H1 (cell line): Measurements from ENCODE around the gene LY9.

Experiments
- BRCA1 ChIP-seq: IDR thresholded peaks from 2 replicates; pipeline ENCODE4 v1.6.1; 2012; ENCODE audit warnings: low read depth, low read length, improper control_type of control experiment
- CTCF ChIP-seq, 3 experiments: IDR thresholded peaks; 1 replicate in 2 of 3; 2 replicates in 1 of 3; pipeline versions ENCODE4 v1.5.1 to v1.6.1; 2011; ENCODE audit warnings: low read length in 3 of 3, mild to moderate bottlenecking in 3 of 3, inconsistent platforms in 2 of 3, low read depth in 1 of 3, moderate library complexity in 1 of 3; ENCODE audit not compliant: insufficient read depth in 1 of 3; ENCODE audit errors: control extremely low read depth in 1 of 3
- EZH2 ChIP-seq: fragments of 200-600 bp; sonication (generic); IDR thresholded peaks from 2 replicates; pipeline ENCODE4 v1.7.1; 2012; ENCODE audit warnings: low read depth, mild to moderate bottlenecking, moderate library complexity, low read length, inconsistent platforms; ENCODE audit not compliant: severe bottlenecking
- JUN ChIP-seq: IDR thresholded peaks from 2 replicates; pipeline ENCODE4 v1.6.1; 2011; ENCODE audit warnings: low read depth, mild to moderate bottlenecking, improper control_type of control experiment, low read length
- MAFK ChIP-seq: IDR thresholded peaks from 2 replicates; pipeline ENCODE4 v1.6.1; 2012; ENCODE audit warnings: low read depth, mild to moderate bottlenecking, improper control_type of control experiment, low read length
- PHF8 ChIP-seq: fragments of 200-600 bp; sonication (generic); conservative IDR thresholded peaks from 2 replicates; pipeline ENCODE4 v1.7.1; 2012; ENCODE audit warnings: low read depth, mild to moderate bottlenecking, inconsistent platforms, low read length, moderate library complexity
- POLR2A ChIP-seq, 2 experiments: IDR thresholded peaks; 1 replicate in 1 of 2; 2 replicates in 1 of 2; pipeline ENCODE4 v1.6.1; 2011; ENCODE audit warnings: low read depth in 2 of 2, low read length in 2 of 2, mild to moderate bottlenecking in 2 of 2; ENCODE audit errors: control extremely low read depth in 1 of 2
- POLR2AphosphoS5 ChIP-seq: IDR thresholded peaks from 2 replicates; pipeline ENCODE4 v1.6.1; 2011; ENCODE audit warnings: low read depth, low read length
- RFX5 ChIP-seq: IDR thresholded peaks from 2 replicates; pipeline ENCODE4 v1.6.1; 2011; ENCODE audit warnings: low read depth, low read length, improper control_type of control experiment, borderline replicate concordance
- RXRA ChIP-seq: IDR thresholded peaks from 2 replicates; pipeline ENCODE4 v1.6.1; 2011; ENCODE audit warnings: low read depth, mild to moderate bottlenecking, low read length, moderate library complexity; ENCODE audit not compliant: insufficient read depth
- SIX5 ChIP-seq: IDR thresholded peaks from 2 replicates; pipeline ENCODE4 v1.6.1; 2011; ENCODE audit warnings: mild to moderate bottlenecking, low read depth, low read length
- USF2 ChIP-seq: IDR thresholded peaks from 2 replicates; pipeline ENCODE4 v1.6.1; 2011; ENCODE audit warnings: low read length, improper control_type of control experiment
- YY1 ChIP-seq: IDR thresholded peaks from 2 replicates; pipeline ENCODE4 v1.6.1; 2011; ENCODE audit warnings: low read depth, mild to moderate bottlenecking, low read length

GRCh38 chr1:160748181-160748877 lies 47.6 kb upstream of the LY9 start:
- no peak for TF ChIP-seq JUN
- no peak for TF ChIP-seq PHF8
- no peak for TF ChIP-seq SIX5
- no peak for TF ChIP-seq USF2
- peak in 2 of 3 experiments; percentile 34 to 50; a peak in 2 of 4 replicates for TF ChIP-seq CTCF (IDR thresholded peaks at IDR 0.05; ENCODE audit: control extremely low read depth in 1 of 3, insufficient read depth in 1 of 3, low read depth in 1 of 3, low read length in 3 of 3)
- no peak for TF ChIP-seq EZH2
- TF ChIP-seq POLR2AphosphoS5, result no peak
- TF ChIP-seq MAFK, result no peak
- no peak for TF ChIP-seq RFX5
- no peak for TF ChIP-seq YY1
- TF ChIP-seq POLR2A (IDR thresholded peaks at IDR 0.05; ENCODE audit: control extremely low read depth in 1 of 2, low read depth in 2 of 2, low read length in 2 of 2), result no peak
- TF ChIP-seq BRCA1, result no peak
- no peak for TF ChIP-seq RXRA
